ENCODE data around the gene OR9A2. TPM values are rescaled to one million over a fixed set of nuclear protein-coding genes. Genes with fewer than 3 reads are reported as not detected.

The OR9A2 gene
- polyA plus RNA-seq (ENCODE audit: insufficient read length): not detected

- no peak for DNase-seq
These were observed at the start of gene OR9A2 for GRCh38 chr7:143027032-143027431. OR9A2 (minus strand) TSS chr7:143027132; CDS start chr7:143027132, 0 bp downstream.

- DNase-seq: no peak
These were observed 47.2 kb upstream of the OR9A2 start for GRCh38 chr7:143074141-143074540.

GRCh38 chr7:143073556-143073955 is 46.6 kb upstream of the OR9A2 start:
- DNase-seq: no peak

GRCh38 chr7:143069912-143070500 is 43.1 kb upstream of the OR9A2 start:
- DNase-seq: no peak

GRCh38 chr7:143068446-143068845 is 41.5 kb upstream of the OR9A2 start:
- DNase-seq: no peak

GRCh38 chr7:143063741-143064140 is 36.8 kb upstream of the OR9A2 start:
- DNase-seq: no peak

- no peak for DNase-seq
These were observed 28.8 kb upstream of the OR9A2 start for GRCh38 chr7:143055754-143056153.

- no peak for DNase-seq
These were observed 27.7 kb upstream of the OR9A2 start for GRCh38 chr7:143054621-143055020.

- DNase-seq: no peak
These were observed 25.1 kb upstream of the OR9A2 start, which contains the start of gene OR6V1 for GRCh38 chr7:143052041-143052440. OR6V1 (plus strand) TSS chr7:143052341; CDS start chr7:143052341, 0 bp downstream.

GRCh38 chr7:143050931-143051330 is 24.0 kb upstream of the OR9A2 start:
- DNase-seq: no peak

- peak; percentile 43 for DNase-seq
These were observed 22.4 kb upstream of the OR9A2 start for GRCh38 chr7:143049362-143049761.

GRCh38 chr7:143048827-143049226 is 21.9 kb upstream of the OR9A2 start:
- DNase-seq: no peak

GRCh38 chr7:143047326-143047725 is 20.4 kb upstream of the OR9A2 start:
- no peak for DNase-seq

GRCh38 chr7:143046426-143046851 is 19.5 kb upstream of the OR9A2 start:
- DNase-seq: no peak

- no peak for DNase-seq
These were observed 16.5 kb upstream of the OR9A2 start for GRCh38 chr7:143043391-143043790.

GRCh38 chr7:143042790-143043271 is 15.9 kb upstream of the OR9A2 start:
- DNase-seq: no peak

GRCh38 chr7:143042159-143042789 is 15.3 kb upstream of the OR9A2 start:
- no peak for DNase-seq

GRCh38 chr7:143041346-143041745 is 14.4 kb upstream of the OR9A2 start:
- DNase-seq: no peak

GRCh38 chr7:143040209-143040715 is 13.3 kb upstream of the OR9A2 start:
- no peak for DNase-seq

- no peak for DNase-seq
These were observed 11.7 kb upstream of the OR9A2 start for GRCh38 chr7:143038635-143039034.

- no peak for DNase-seq
These were observed 751 bp upstream of the OR9A2 start for GRCh38 chr7:143027683-143028082.

GRCh38 chr7:143025371-143025770 is 1.6 kb downstream of the OR9A2 start:
- no peak for DNase-seq

- no peak for DNase-seq
These were observed 3.9 kb downstream of the OR9A2 start for GRCh38 chr7:143023047-143023446.

- DNase-seq: no peak
These were observed 8.0 kb downstream of the OR9A2 start for GRCh38 chr7:143018931-143019330.

Measured in hindlimb muscle (tissue), 1 donor.